K562 treated with DMSO at 1 percent for 48 hours (cell line): ENCODE results near the gene WDR31. TPM values are rescaled to one million over a fixed set of nuclear protein-coding genes. Genes with fewer than 3 reads are reported as not detected.

ENCODE experiments used
- total RNA-seq: library from RNA; unstranded; fragments of 300-600 nt; gene quantifications from 2 replicates; pipeline ENCODE4 v1.2.3, GENCODE V29; 2022; ENCODE audit warnings: low replicate concordance; ENCODE audit errors: extremely low read depth

WDR31 gene
- not detected in 2 replicates for total RNA-seq

DNA sequence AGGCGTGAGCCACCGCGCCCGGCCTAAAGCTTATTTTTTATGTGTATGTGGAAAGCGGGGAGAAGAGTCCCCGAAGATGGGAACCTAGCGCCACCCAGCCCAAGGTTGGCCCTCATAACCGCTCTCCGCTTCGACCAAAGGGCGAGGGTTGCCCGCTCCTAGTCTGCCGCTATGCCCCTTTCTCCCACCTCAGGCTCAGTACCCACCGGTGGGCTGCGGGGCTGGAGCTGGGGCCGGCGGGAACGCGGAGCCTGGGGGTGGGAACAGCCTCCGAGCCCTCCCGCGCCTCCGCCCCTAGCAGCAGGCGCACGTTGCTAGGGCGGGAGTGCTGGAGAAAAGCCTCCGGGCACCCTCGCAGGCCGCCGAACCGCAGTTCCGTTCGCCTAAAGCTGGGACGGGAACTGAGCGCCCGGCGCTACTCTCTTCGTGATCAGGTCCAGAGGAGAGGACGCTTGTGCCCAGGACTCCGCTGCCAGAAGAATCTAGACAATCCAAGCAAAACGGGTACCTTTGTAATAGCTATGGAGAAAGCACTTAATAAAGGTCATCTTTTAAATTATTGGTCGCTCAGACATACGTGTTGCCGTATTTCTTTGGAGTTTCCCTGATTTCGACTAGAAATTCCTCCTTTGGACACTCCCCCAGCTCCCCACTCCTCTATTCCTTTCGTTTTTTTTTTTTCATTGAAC, at the start of gene WDR31:
Gene WDR31 (minus strand): TSS at position 265 of the 689 bp plus-strand sequence. CDS start 8,253 bp downstream, outside the sequence.

DNA sequence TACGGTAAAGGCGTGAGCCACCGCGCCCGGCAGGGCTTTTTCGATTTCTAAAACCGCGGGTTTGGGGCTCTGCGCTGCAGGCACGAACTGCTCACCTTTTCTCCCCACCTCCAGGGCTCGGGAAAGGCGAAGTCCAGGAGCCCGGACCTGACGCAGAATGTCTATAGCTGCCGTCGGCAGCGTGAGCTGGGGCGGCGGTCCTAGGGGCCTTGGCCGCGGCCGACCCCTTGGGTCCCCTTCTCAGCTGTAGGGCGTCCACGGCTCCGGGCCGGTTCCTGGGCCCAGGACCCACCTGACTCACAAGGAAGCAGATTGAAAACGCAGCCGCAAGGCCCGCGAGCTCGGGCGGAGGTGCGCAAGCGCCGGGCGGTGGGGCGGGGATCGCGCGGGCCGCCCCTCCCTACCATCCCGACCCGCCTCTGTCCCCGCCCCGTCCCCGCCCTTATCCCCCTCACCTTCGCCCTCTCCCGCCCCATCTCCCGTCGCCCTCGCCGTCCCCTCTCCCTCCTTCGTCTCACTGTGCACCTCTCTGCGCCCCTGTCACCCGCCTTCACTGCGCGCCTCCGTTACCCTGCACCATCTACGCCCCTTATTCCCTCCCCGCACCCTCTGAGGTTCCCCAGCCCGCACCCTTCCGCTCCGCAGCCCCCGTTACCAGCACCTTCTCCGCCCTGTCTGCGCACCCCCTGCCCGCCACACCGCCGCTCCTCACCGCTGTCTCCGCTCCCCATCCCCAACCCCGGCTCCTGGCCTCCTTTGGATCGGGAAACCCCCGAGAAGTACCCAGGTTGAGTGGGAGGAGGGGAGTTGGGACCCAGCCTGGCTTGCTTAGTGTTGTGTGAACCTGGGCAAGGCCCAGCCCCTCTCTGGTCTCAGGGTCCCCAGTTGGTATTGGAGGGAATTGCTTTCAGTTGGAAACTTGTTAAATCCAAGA, 36.8 kb upstream of the WDR31 start, which contains the start of gene HDHD3:
Gene HDHD3 (minus strand): TSS at position 353 of the 934 bp plus-strand sequence. CDS start 2,632 bp downstream, outside the sequence.

DNA sequence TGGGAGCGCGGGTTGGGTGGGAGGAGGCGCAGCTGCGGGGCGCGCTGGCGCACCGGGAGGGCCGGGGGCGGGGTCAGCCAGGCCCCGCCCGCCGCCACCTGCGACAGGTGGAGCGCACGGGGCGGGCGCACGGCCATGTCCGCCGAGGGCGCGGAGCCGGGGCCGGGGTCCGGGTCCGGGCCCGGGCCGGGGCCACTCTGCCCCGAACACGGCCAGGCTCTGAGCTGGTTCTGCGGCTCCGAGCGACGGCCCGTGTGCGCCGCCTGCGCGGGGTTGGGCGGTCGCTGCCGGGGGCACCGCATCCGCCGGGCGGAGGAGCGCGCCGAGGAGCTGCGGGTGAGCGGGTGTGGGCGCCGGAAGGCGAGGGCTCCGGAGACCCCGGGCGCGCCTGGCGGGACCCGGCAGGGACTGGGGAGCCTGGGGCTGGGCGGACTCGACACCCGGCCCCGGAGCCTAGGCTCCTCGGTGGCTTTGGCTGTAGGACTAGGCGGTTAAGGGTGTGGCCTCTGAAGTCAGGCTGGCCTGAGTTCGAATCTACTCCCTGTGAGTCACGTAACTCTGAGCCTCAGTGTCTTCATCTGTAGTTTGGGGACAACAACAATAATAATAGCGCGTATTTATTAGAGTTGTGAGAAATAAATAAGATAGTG, 9.5 kb upstream of the WDR31 start, which contains the start of gene BSPRY:
Gene BSPRY (plus strand): TSS at position 97 of the 650 bp plus-strand sequence. CDS start 39 bp downstream, at position 136.

DNA sequence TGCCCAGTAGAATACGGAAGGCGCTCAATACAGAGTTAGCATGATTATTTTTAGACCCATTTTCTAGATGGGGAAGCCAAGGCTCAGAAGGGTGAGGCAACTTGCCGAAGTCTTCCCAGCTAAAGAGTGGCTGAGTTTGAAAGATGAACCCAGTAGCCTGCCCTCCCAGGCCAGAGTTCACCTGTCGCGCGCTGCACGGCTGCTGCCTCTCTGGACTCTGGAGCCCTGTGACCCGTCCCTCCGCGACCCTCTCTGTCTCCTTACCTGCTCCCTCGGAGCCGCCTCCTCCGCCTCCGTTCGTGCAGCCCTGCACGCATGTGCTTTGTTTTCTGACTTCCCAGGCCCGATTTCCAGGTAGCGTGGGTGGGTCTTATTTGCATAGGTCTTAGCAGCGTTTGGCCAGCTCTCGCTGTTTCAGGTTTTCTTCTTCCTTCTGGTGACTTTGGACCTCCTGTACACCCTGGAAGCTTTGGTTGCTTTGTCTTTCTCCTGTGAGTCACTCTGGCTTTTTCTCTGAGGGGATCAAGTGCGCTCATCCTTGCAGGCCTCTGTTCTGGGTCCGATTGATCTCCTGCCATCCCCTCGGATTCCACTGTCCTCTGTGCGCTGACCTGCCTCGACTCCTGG, 37.2 kb downstream of the WDR31 start, which contains the start of gene RNF183:
Gene RNF183 (minus strand): TSS at position 585 of the 627 bp plus-strand sequence. CDS start 5,192 bp downstream, outside the sequence.

DNA sequence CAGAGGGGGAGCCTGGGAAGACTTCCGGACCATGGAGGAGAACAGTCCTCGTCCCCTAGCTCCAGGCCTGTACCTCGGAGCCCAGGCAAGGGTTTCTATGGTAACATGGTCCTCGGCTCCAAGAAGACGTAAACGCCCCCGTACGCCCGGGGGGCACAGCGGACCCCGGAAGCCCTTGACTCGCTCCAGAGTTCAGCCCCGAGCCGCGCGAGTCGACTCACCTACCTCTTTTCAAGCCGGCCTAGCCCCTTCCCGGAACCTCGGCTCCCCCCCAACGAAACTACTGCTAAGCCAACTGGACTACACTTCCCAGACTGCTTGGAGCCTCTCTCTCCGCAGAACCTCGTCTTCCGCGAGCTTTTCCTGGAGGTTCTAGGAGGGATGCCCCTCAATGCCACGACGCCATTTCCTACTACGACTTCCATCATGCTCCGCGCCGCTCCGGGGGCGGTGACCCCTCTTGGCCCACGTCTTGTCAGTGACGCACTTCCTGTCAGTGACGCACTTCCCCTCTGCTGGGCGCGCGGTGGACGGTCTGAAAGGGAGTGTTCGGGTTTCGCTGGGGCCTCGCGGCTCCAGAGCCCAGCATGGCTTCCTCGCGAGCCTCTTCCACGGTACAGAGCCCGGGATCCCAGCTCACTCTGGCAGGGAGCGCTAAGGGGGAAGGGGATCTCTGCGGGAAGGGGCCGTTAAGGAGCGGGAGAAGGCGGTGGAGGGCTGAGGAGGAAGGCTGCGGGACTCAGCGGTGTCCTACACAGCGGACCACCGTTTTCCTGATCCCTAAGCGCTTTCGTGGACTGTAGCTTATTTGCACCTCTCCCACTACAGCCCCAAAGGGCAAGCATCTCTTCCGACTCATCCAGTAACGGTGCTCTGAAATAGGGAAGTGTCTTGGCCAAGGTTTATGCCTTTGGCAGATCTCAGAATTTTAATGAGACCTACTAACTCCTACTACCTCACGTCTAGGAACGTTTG, 64.6 kb downstream of the WDR31 start, which contains the start of the genes CDC26 and PRPF4:
Gene CDC26 (minus strand): TSS at position 416 of the 975 bp plus-strand sequence. CDS start 3,065 bp downstream, outside the sequence.
Gene PRPF4 (plus strand): TSS at position 502 of the 975 bp plus-strand sequence. CDS start 86 bp downstream, at position 588.

Other genes with a start within 250 kb of the WDR31 start
- gene SLC31A2, start 189.3 kb downstream of the WDR31 start, total RNA-seq, result not detected in 2 replicates
- not detected in 2 replicates for gene FKBP15, start 119.0 kb downstream of the WDR31 start, total RNA-seq
- not detected in 2 replicates for gene SLC31A1, start 118.7 kb downstream of the WDR31 start, total RNA-seq
- gene CDC26, start 64.7 kb downstream of the WDR31 start, total RNA-seq, result not detected in 2 replicates
- not detected in 2 replicates for gene PRPF4, start 64.6 kb downstream of the WDR31 start, total RNA-seq
- gene RNF183, start 36.9 kb downstream of the WDR31 start, total RNA-seq, result not detected in 2 replicates
- gene BSPRY, start 9.3 kb upstream of the WDR31 start, total RNA-seq, result not detected in 2 replicates
- gene HDHD3, start 36.7 kb upstream of the WDR31 start, total RNA-seq, result not detected in 2 replicates
- gene ALAD, start 61.0 kb upstream of the WDR31 start, total RNA-seq, result not detected in 2 replicates
- gene POLE3, start 70.4 kb upstream of the WDR31 start, total RNA-seq, result not detected in 2 replicates
- not detected in 2 replicates for gene C9orf43, start 70.5 kb upstream of the WDR31 start, total RNA-seq
- gene RGS3, start 123.5 kb upstream of the WDR31 start, total RNA-seq, result not detected in 2 replicates